OCI-LY1 (cell line): ENCODE results near the gene SSTR5.

Experiments
- H2AFZ ChIP-seq: fragments of 200-600 bp; sonication (generic), shearing (Covaris generic); 2 replicates; pipeline ENCODE4 v1.6.0; 2014; ENCODE audit warnings: antibody characterized with exemption, mild to moderate bottlenecking, low read length
- H3F3A ChIP-seq: fragments of 200-600 bp; sonication (generic), shearing (Covaris generic); 2 replicates; pipeline ENCODE4 v1.6.0; 2014; ENCODE audit warnings: mild to moderate bottlenecking, antibody characterized with exemption, low read length, moderate library complexity; ENCODE audit not compliant: insufficient read depth
- H3K27ac ChIP-seq: fragments of 200-600 bp; sonication (generic); 2 replicates; pipeline ENCODE4 v1.5.1; 2014; ENCODE audit warnings: low read length, mixed run types, mild to moderate bottlenecking, low read depth; ENCODE audit not compliant: poor library complexity, severe bottlenecking
- H3K27me3 ChIP-seq: fragments of 200-600 bp; sonication (generic); 2 replicates; pipeline ENCODE4 v1.6.0; 2014; ENCODE audit warnings: antibody characterized with exemption, mild to moderate bottlenecking, low read length, moderate library complexity; ENCODE audit not compliant: insufficient read depth
- H3K36me3 ChIP-seq: fragments of 200-600 bp; sonication (generic); 2 replicates; pipeline ENCODE4 v1.6.1; 2014; ENCODE audit warnings: mild to moderate bottlenecking, antibody characterized with exemption, low read length, moderate library complexity, mixed read lengths; ENCODE audit not compliant: insufficient read depth
- H3K4me1 ChIP-seq: fragments of 200-600 bp; sonication (generic); 2 replicates; pipeline ENCODE4 v1.5.1; 2014; ENCODE audit warnings: mild to moderate bottlenecking, low read length, moderate library complexity; ENCODE audit not compliant: insufficient read depth, severe bottlenecking
- H3K4me2 ChIP-seq: fragments of 200-600 bp; sonication (generic), shearing (Covaris generic); 2 replicates; pipeline ENCODE4 v1.6.1; 2014; ENCODE audit warnings: low read length
- H3K4me3 ChIP-seq: fragments of 200-600 bp; sonication (generic); 2 replicates; pipeline ENCODE4 v1.5.1; 2014; ENCODE audit warnings: low read length, low read depth, mild to moderate bottlenecking, mixed read lengths; ENCODE audit not compliant: poor library complexity, severe bottlenecking
- H3K79me2 ChIP-seq: fragments of 200-600 bp; shearing (Covaris generic); 2 replicates; pipeline ENCODE4 v1.6.1; 2016; ENCODE audit warnings: mixed run types, low read length, mixed read lengths; ENCODE audit not compliant: insufficient read depth
- H3K9ac ChIP-seq: fragments of 200-600 bp; sonication (generic), shearing (Covaris generic); 2 replicates; pipeline ENCODE4 v1.6.1; 2014; ENCODE audit warnings: mild to moderate bottlenecking, low read length, mixed read lengths
- H3K9me2 ChIP-seq: fragments of 200-600 bp; sonication (generic), shearing (Covaris generic); 2 replicates; pipeline ENCODE4 v1.6.1; 2014; ENCODE audit warnings: low read depth, mild to moderate bottlenecking, low read length, mixed read lengths
- H3K9me3 ChIP-seq: fragments of 200-600 bp; shearing (Covaris generic); 2 replicates; pipeline ENCODE4 v1.6.1; 2014; ENCODE audit warnings: low read length, mixed read lengths
- H4K20me1 ChIP-seq: fragments of 200-600 bp; sonication (generic), shearing (Covaris generic); 2 replicates; pipeline ENCODE4 v1.6.0; 2016; ENCODE audit warnings: mild to moderate bottlenecking, low read length; ENCODE audit not compliant: insufficient read depth
- CTCF ChIP-seq: fragments of 200-600 bp; sonication (generic), shearing (Covaris generic); IDR thresholded peaks from 2 replicates; pipeline ENCODE4 v1.5.1; 2017; ENCODE audit warnings: mild to moderate bottlenecking, antibody characterized with exemption, low read length, moderate library complexity, mixed read lengths
- EZH2 ChIP-seq: fragments of 200-600 bp; sonication (generic), shearing (Covaris generic); IDR thresholded peaks from 2 replicates; pipeline ENCODE4 v1.8.0; 2017; ENCODE audit warnings: borderline replicate concordance, mixed run types, mild to moderate bottlenecking, antibody characterized with exemption, low read length, moderate library complexity, mixed read lengths

The SSTR5 gene

GRCh38 chr16:1033128-1033679 lies 39.3 kb upstream of the SSTR5 start:
- H3K27ac ChIP-seq, result no peak overlapping the region
- H3K9me3 ChIP-seq, result no peaks in the 10 kb centered on the region
- H3K9me2 ChIP-seq, result no peaks in the 10 kb centered on the region
- H3K4me3 ChIP-seq, result no peak overlapping the region
- no peaks in the 10 kb centered on the region for H3F3A ChIP-seq
- TF ChIP-seq EZH2, result no peak
- no peak for TF ChIP-seq CTCF
- no peak overlapping the region for H2AFZ ChIP-seq
- H3K27me3 ChIP-seq, result no peaks in the 10 kb centered on the region
- no peaks in the 10 kb centered on the region for H4K20me1 ChIP-seq
- no peaks in the 10 kb centered on the region for H3K4me1 ChIP-seq
- no peaks in the 10 kb centered on the region for H3K79me2 ChIP-seq
- H3K36me3 ChIP-seq, result no peaks in the 10 kb centered on the region
- H3K9ac ChIP-seq, result no peak overlapping the region
- H3K4me2 ChIP-seq, result no peak overlapping the region

- H3K36me3 ChIP-seq, result no peaks in the 10 kb centered on the region
- no peaks in the 10 kb centered on the region for H3K9me3 ChIP-seq
- H3K4me2 ChIP-seq, result no peak overlapping the region
- TF ChIP-seq EZH2 (no peak), CTCF (no peak)
- no peak overlapping the region for H3K4me3 ChIP-seq
- H2AFZ ChIP-seq, result no peak overlapping the region
- no peaks in the 10 kb centered on the region for H3K4me1 ChIP-seq
- H3K9me2 ChIP-seq, result no peaks in the 10 kb centered on the region
- H4K20me1 ChIP-seq, result no peaks in the 10 kb centered on the region
- H3K27ac ChIP-seq, result no peak overlapping the region
- H3K79me2 ChIP-seq, result no peaks in the 10 kb centered on the region
- no peaks in the 10 kb centered on the region for H3F3A ChIP-seq
- no peaks in the 10 kb centered on the region for H3K27me3 ChIP-seq
- no peak overlapping the region for H3K9ac ChIP-seq
These were observed 38.1 kb upstream of the SSTR5 start for GRCh38 chr16:1034230-1035065.

GRCh38 chr16:1035066-1035415 lies 37.5 kb upstream of the SSTR5 start:
- H3K79me2 ChIP-seq, result no peaks in the 10 kb centered on the region

More at GRCh38 chr16:1035066-1035415, 37.5 kb upstream of the SSTR5 start:
- H3K4me3 ChIP-seq, result no peak overlapping the region
- H4K20me1 ChIP-seq, result no peaks in the 10 kb centered on the region
- no peak overlapping the region for H3K4me2 ChIP-seq
- H3K27ac ChIP-seq, result no peak overlapping the region
- H3K9me3 ChIP-seq, result no peaks in the 10 kb centered on the region
- no peak overlapping the region for H2AFZ ChIP-seq
- TF ChIP-seq EZH2 (no peak), CTCF (no peak)
- H3K4me1 ChIP-seq, result no peaks in the 10 kb centered on the region
- no peak overlapping the region for H3K9ac ChIP-seq
- no peaks in the 10 kb centered on the region for H3F3A ChIP-seq
- no peaks in the 10 kb centered on the region for H3K36me3 ChIP-seq
- H3K27me3 ChIP-seq, result no peaks in the 10 kb centered on the region
- H3K9me2 ChIP-seq, result no peaks in the 10 kb centered on the region
